ENCODE measurements around the gene GNA14.
"Not testable (repeated sequence)": the region's sequence is repeated elsewhere in the genome, so short reads cannot be mapped to it uniquely, and the experiment has no call there.

The GNA14 gene

GRCh38 chr9:77402286-77402685 is 245.8 kb downstream of the GNA14 start:
- DNase-seq (ENCODE audit: low read depth in 2 of 2): no peak

- DNase-seq (ENCODE audit: low read depth in 2 of 2): no peak
These were observed 248.2 kb downstream of the GNA14 start for GRCh38 chr9:77399964-77400363.

GRCh38 chr9:77398581-77398980 is 249.5 kb downstream of the GNA14 start:
- not testable (repeated sequence) for DNase-seq (ENCODE audit: low read depth in 2 of 2)

GRCh38 chr9:77392328-77392727 is 255.8 kb downstream of the GNA14 start:
- DNase-seq (ENCODE audit: low read depth in 2 of 2): no peak

GRCh38 chr9:77391834-77392233 is 256.3 kb downstream of the GNA14 start:
- DNase-seq (ENCODE audit: low read depth in 2 of 2): no peak

- peak; percentile 42 to 45 for DNase-seq (ENCODE audit: low read depth in 2 of 2)
These were observed 261.9 kb downstream of the GNA14 start for GRCh38 chr9:77386187-77386586.

- DNase-seq (ENCODE audit: low read depth in 2 of 2): peak; percentile 61 to 65
These were observed 263.7 kb downstream of the GNA14 start for GRCh38 chr9:77384406-77384805.

GRCh38 chr9:77375956-77376532 is 272.1 kb downstream of the GNA14 start:
- DNase-seq (ENCODE audit: low read depth in 2 of 2): no peak

- no peak for DNase-seq (ENCODE audit: low read depth in 2 of 2)
These were observed 273.9 kb downstream of the GNA14 start for GRCh38 chr9:77374266-77374665.
